CD4-positive, alpha-beta T cell (primary cell): ENCODE results near the gene RAB5B. TPM values are rescaled to one million over a fixed set of nuclear protein-coding genes. Genes with fewer than 3 reads are reported as not detected.
A peak's percentile ranks its signal among the peaks of the same experiment; 100 is the strongest.

ENCODE experiments used
- ATAC-seq: fragments of 200-7000 bp; cut with Tn5 transposase; one replicate; pipeline ENCODE4 v1.10.0; 2022; ENCODE audit warnings: mild to moderate bottlenecking; ENCODE audit not compliant: poor library complexity
- CTCF ChIA-PET: fragments of 350-600 bp; sonication (Branson Sonifier 250); formaldehyde crosslinking; loops from one replicate; lab custom pipeline; 2021; ENCODE audit warnings: antibody characterized with exemption, inconsistent platforms; lab: Charles Lee
- POLR2A ChIA-PET: fragments of 350-600 bp; sonication (Branson Sonifier 250); formaldehyde crosslinking; loops from one replicate; lab custom pipeline; 2021; ENCODE audit warnings: antibody characterized with exemption, inconsistent platforms; lab: Charles Lee
- DNase-seq, 14 experiments: peaks; one replicate each; pipeline ENCODE4 v3.0.0-alpha.2; 2013 to 2020; ENCODE audit warnings: mixed read lengths in 2 of 14
- H3K27ac ChIP-seq, 2 donors: one replicate each; pipeline versions ENCODE4 v1.5.1 to v1.7.0; 2013; ENCODE audit warnings: low read length in 2 of 2, low read depth in 1 of 2, mild to moderate bottlenecking in 1 of 2
- H3K27me3 ChIP-seq, 2 experiments: 1 replicate in 1 of 2; 2 replicates in 1 of 2; pipeline versions ENCODE4 v1.6.1 to v1.7.0; 2013; ENCODE audit warnings: low read length in 2 of 2, control low read depth in 1 of 2, mild to moderate bottlenecking in 1 of 2, moderate library complexity in 1 of 2; ENCODE audit not compliant: insufficient read depth in 2 of 2, control insufficient read depth in 1 of 2
- H3K36me3 ChIP-seq: one replicate; pipeline ENCODE4 v1.6.1; 2013; ENCODE audit warnings: low read length, control low read depth; ENCODE audit not compliant: insufficient read depth
- H3K4me1 ChIP-seq: one replicate; pipeline ENCODE4 v1.6.1; 2013; ENCODE audit warnings: low read length, control low read depth; ENCODE audit not compliant: insufficient read depth
- H3K4me3 ChIP-seq: one replicate; pipeline ENCODE4 v1.5.1; 2013; ENCODE audit warnings: mild to moderate bottlenecking, low read length, moderate library complexity
- H3K9me3 ChIP-seq, 2 experiments: 1 replicate in 1 of 2; 2 replicates in 1 of 2; pipeline versions ENCODE4 v1.6.1 to v1.7.0; 2013; ENCODE audit warnings: low read length in 2 of 2, mild to moderate bottlenecking in 2 of 2, control low read depth in 1 of 2, moderate library complexity in 1 of 2; ENCODE audit not compliant: control insufficient read depth in 1 of 2, insufficient read depth in 1 of 2
- H3K27ac Mint-ChIP-seq: one replicate; pipeline ENCODE4 v1.8.0; 2020; ENCODE audit warnings: mixed read lengths
- H3K27me3 Mint-ChIP-seq: one replicate; pipeline ENCODE4 v1.8.0; 2021; ENCODE audit warnings: mixed read lengths
- H3K36me3 Mint-ChIP-seq: one replicate; pipeline ENCODE4 v1.8.0; 2021; ENCODE audit warnings: low read depth, mixed read lengths
- H3K4me1 Mint-ChIP-seq: one replicate; pipeline ENCODE4 v1.8.0; 2021; ENCODE audit warnings: low read depth, mixed read lengths
- H3K4me3 Mint-ChIP-seq: one replicate; pipeline ENCODE4 v1.8.0; 2020; ENCODE audit warnings: mild to moderate bottlenecking, mixed read lengths
- H3K9me3 Mint-ChIP-seq: one replicate; pipeline ENCODE4 v1.8.0; 2020; ENCODE audit warnings: mixed read lengths
- intact Hi-C, 2 experiments: fragments of 100-400 bp; cut with DNase I in 1 of 2; cut with micrococcal nuclease in 1 of 2; formaldehyde crosslinking; loops; one replicate each; pipeline versions ENCODE4 v1.15.1 to v1.9.0; 2023 to 2025; cut with DNase I, micrococcal nuclease
- total RNA-seq, 174 experiments: library from RNA in 2 of 174; stranded (reverse) in 2 of 174; gene quantifications; one replicate each; pipeline ENCODE4 v1.2.3 and lab custom pipeline; 2021 to 2026
- TF ChIP-seq, protein P1 (sequence below): fragments of 200-600 bp; IDR thresholded peaks from one replicate; pipeline ENCODE4 v1.8.0; 2022; ENCODE audit warnings: antibody characterized with exemption, mild to moderate bottlenecking

The RAB5B gene
- total RNA-seq, 2 experiments from 2014 or later = 21.6 to 27.4 TPM

GRCh38 chr12:55955344-55955743 is 18.5 kb upstream of the RAB5B start:
- no peaks in the 10 kb centered on the region for H3K9me3 Mint-ChIP-seq
- no peaks in the 10 kb centered on the region for H3K27me3 Mint-ChIP-seq
- no peaks in the 10 kb centered on the region for H3K27me3 ChIP-seq
- CTCF ChIA-PET = interaction anchor here (1.6 kb wide), 1 partner anchor 41 kb away, joined by 7 read pairs; no protein-coding TSS in a partner anchor
- H3K4me1 ChIP-seq = peaks cover 20% of the 10 kb centered on the region
- no peak overlapping the region for H3K4me3 Mint-ChIP-seq
- TF ChIP-seq, protein P1, sequence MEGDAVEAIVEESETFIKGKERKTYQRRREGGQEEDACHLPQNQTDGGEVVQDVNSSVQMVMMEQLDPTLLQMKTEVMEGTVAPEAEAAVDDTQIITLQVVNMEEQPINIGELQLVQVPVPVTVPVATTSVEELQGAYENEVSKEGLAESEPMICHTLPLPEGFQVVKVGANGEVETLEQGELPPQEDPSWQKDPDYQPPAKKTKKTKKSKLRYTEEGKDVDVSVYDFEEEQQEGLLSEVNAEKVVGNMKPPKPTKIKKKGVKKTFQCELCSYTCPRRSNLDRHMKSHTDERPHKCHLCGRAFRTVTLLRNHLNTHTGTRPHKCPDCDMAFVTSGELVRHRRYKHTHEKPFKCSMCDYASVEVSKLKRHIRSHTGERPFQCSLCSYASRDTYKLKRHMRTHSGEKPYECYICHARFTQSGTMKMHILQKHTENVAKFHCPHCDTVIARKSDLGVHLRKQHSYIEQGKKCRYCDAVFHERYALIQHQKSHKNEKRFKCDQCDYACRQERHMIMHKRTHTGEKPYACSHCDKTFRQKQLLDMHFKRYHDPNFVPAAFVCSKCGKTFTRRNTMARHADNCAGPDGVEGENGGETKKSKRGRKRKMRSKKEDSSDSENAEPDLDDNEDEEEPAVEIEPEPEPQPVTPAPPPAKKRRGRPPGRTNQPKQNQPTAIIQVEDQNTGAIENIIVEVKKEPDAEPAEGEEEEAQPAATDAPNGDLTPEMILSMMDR = no peak
- POLR2A ChIA-PET = interaction anchor here (1.3 to 6.0 kb wide), 10 partner anchors 10 to 138 kb away, joined by 3 to 72 read pairs (median 11); partner anchors contain the start of genes DGKA, ORMDL2, RAB5B and SARNP
- H3K36me3 Mint-ChIP-seq = peaks cover 52% of the 10 kb centered on the region
- H3K36me3 ChIP-seq = peaks cover 49% of the 10 kb centered on the region
- H3K4me3 ChIP-seq = no peak overlapping the region
- no peak overlapping the region for H3K27ac ChIP-seq
- ATAC-seq = peak; percentile 13
- intact Hi-C loops = loop anchor here in 1 of 2 experiments (5.0 kb wide), 1 partner anchor 213 kb away; the partner anchor contains the start of gene GDF11
- H3K4me1 Mint-ChIP-seq = peaks cover 25% of the 10 kb centered on the region
- no peaks in the 10 kb centered on the region for H3K9me3 ChIP-seq
- peak overlapping the region; percentile 66 for H3K27ac Mint-ChIP-seq
- DNase-seq = no peak

DNA sequence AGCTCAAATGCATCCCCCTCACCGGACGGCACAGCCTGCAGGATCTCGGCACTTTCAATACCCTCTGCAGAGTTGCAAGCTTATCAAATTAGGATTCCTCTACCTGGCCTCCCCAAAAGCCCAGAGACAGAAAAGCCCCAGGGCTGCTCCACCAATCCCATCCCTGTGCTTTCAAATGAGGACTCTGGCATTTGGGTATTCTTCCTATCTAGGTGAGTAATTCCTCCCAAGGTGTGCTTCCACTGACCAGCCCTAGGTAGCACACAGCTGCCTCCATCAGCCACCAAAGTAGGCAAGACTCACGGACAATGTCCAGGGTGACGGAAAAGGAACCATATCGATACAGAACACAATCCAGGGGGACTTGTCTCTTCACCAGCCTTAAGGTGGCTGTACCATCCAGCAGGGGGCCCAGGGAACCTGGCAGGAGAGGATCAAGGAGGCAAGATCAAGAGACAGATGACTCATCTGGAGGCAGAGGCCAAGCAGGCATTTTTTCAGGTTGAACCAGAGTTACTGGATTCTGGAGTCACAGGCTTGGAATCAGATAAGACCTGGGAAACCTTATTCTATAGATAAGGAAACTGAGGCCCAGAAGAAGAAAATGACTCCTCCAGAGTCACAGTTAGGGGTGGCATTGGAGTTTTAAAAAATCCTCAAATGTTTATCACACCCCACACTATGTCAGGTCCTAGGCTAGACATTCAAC is 17.9 kb upstream of the RAB5B start:
- H3K27ac ChIP-seq = peak overlapping the region in 1 of 2 donors; percentile 24
- peak overlapping the region; percentile 66 for H3K27ac Mint-ChIP-seq
- H3K36me3 ChIP-seq = peaks cover 43% of the 10 kb centered on the region

More for the DNA sequence above, 17.9 kb upstream of the RAB5B start:
- no peaks in the 10 kb centered on the region for H3K9me3 ChIP-seq
- H3K4me1 Mint-ChIP-seq = peaks cover 25% of the 10 kb centered on the region
- H3K27me3 Mint-ChIP-seq = no peaks in the 10 kb centered on the region
- ATAC-seq (peak; percentile 77), DNase-seq (peak in 12 of 14 experiments; percentile 24 to 75 (median 50))
- intact Hi-C loops = loop anchor here in 1 of 2 experiments (5.0 kb wide), 1 partner anchor 214 kb away; the partner anchor contains the start of gene GDF11
- CTCF ChIA-PET = interaction anchor here (0.6 to 1.6 kb wide), 2 partner anchors 40 to 234 kb away, joined by 3 to 7 read pairs; no protein-coding TSS in a partner anchor
- H3K27me3 ChIP-seq = no peaks in the 10 kb centered on the region
- POLR2A ChIA-PET = interaction anchor here (0.6 to 6.0 kb wide), 15 partner anchors 7 to 217 kb away, joined by 3 to 72 read pairs (median 5); partner anchors contain the start of genes DGKA, DNAJC14, ORMDL2 and RAB5B
- H3K4me3 ChIP-seq = no peak overlapping the region
- peaks cover 20% of the 10 kb centered on the region for H3K4me1 ChIP-seq
- H3K36me3 Mint-ChIP-seq = peaks cover 52% of the 10 kb centered on the region
- TF ChIP-seq, protein P1 = peak; percentile 47
- H3K4me3 Mint-ChIP-seq = no peak overlapping the region
- no peaks in the 10 kb centered on the region for H3K9me3 Mint-ChIP-seq
